A549 (cell line): ENCODE results near the gene CIRBP. TPM values are rescaled to one million over a fixed set of nuclear protein-coding genes. Genes with fewer than 3 reads are reported as not detected.
A peak's percentile ranks its signal among the peaks of the same experiment; 100 is the strongest.

Experiments used
- ATAC-seq, 2 experiments: fragments of 200-7000 bp in 1 of 2; fragments of >200 bp in 1 of 2; cut with Nextera tagmentation in 1 of 2; cut with Tn5 transposase in 1 of 2; 3 replicates each; pipeline versions ENCODE4 v1.8.0 to v1.9.1; 2018 to 2020; ENCODE audit warnings: mild to moderate bottlenecking in 1 of 2, moderate library complexity in 1 of 2
- CTCF ChIA-PET: fragments of 300-600 bp; sonication (Branson Sonifier 250); formaldehyde crosslinking; extraction: SDS; loops from one replicate; lab custom pipeline; 2021; ENCODE audit warnings: antibody characterized with exemption, inconsistent platforms; lab: Yijun Ruan, JAX
- POLR2A ChIA-PET: fragments of 350-600 bp; formaldehyde crosslinking; extraction: SDS; loops from one replicate; lab custom pipeline; 2021; ENCODE audit warnings: antibody characterized with exemption, inconsistent platforms; lab: Yijun Ruan, JAX
- DNase-seq, 2 experiments: peaks; one replicate each; pipeline versions ENCODE4 v3.0.0 to v3.0.0-alpha.2; 2011 to 2016; ENCODE audit warnings: low read depth in 1 of 2, low spot score in 1 of 2
- FAIRE-seq: peaks from 2 replicates; lab custom pipeline; 2011; peaks lifted over from hg19 to GRCh38; lab: Jason Lieb, UNC
- H3K27ac ChIP-seq, 2 experiments: fragments of >200 bp; sonication (Bioruptor Twin); formaldehyde crosslinking; 3 replicates each; pipeline ENCODE4 v1.5.1; 2016 to 2017
- H3K4me1 ChIP-seq: fragments of >200 bp; sonication (Bioruptor Twin); formaldehyde crosslinking; 3 replicates; pipeline ENCODE4 v1.6.1; 2016
- H3K4me2 ChIP-seq: fragments of >200 bp; sonication (Bioruptor Twin); formaldehyde crosslinking; 3 replicates; pipeline ENCODE4 v1.6.1; 2016
- H3K4me3 ChIP-seq: fragments of >200 bp; sonication (Bioruptor Twin); formaldehyde crosslinking; 3 replicates; pipeline ENCODE4 v1.5.1; 2016
- H3K9me3 ChIP-seq: fragments of >200 bp; sonication (Bioruptor Twin); formaldehyde crosslinking; 3 replicates; pipeline ENCODE4 v1.6.1; 2016
- ATOH8 ChIP-seq: fragments of 250-450 bp; sonication (Bioruptor Pico); IDR thresholded peaks from 2 replicates; pipeline ENCODE4 v1.5.0; 2020; ENCODE audit warnings: low read depth, mild to moderate bottlenecking, moderate library complexity
- BHLHE40 ChIP-seq: IDR thresholded peaks from 2 replicates; pipeline ENCODE4 v1.6.1; 2012; ENCODE audit warnings: low read depth, low read length, inconsistent platforms
- CBX2 ChIP-seq: fragments of 200-600 bp; sonication (generic); IDR thresholded peaks from 2 replicates; pipeline ENCODE4 v1.6.1; 2016; ENCODE audit warnings: low read depth, mild to moderate bottlenecking, borderline replicate concordance
- CHD2 ChIP-seq: fragments of 150-350 bp; IDR thresholded peaks from 2 replicates; pipeline ENCODE4 v1.6.1; 2014; ENCODE audit warnings: low read length; ENCODE audit not compliant: partially characterized antibody
- EHF ChIP-seq: fragments of 250-450 bp; sonication (Bioruptor Pico); IDR thresholded peaks from 2 replicates; pipeline ENCODE4 v1.5.0; 2020; ENCODE audit warnings: mild to moderate bottlenecking
- EHMT2 ChIP-seq: fragments of 200-600 bp; sonication (generic); IDR thresholded peaks from 2 replicates; pipeline ENCODE4 v1.6.1; 2016; ENCODE audit warnings: antibody characterized with exemption, low read depth, mild to moderate bottlenecking, moderate library complexity
- ELK1 ChIP-seq: fragments of 150-350 bp; IDR thresholded peaks from 2 replicates; pipeline ENCODE4 v1.6.1; 2014; ENCODE audit warnings: low read depth, mild to moderate bottlenecking, low read length
- ESRRA ChIP-seq: fragments of 150-350 bp; IDR thresholded peaks from 2 replicates; pipeline ENCODE4 v1.6.1; 2014; ENCODE audit warnings: mild to moderate bottlenecking, low read length, borderline replicate concordance
- FOXS1 ChIP-seq: fragments of 250-450 bp; sonication (Bioruptor Pico); IDR thresholded peaks from 2 replicates; pipeline ENCODE4 v1.5.0; 2020; ENCODE audit warnings: mild to moderate bottlenecking, moderate library complexity
- GATA3 ChIP-seq: IDR thresholded peaks from 2 replicates; pipeline ENCODE4 v1.6.1; 2012; ENCODE audit warnings: borderline replicate concordance
- HMGXB4 ChIP-seq: fragments of 250-450 bp; sonication (Bioruptor Pico); IDR thresholded peaks from 2 replicates; pipeline ENCODE4 v1.5.0; 2021; ENCODE audit warnings: mild to moderate bottlenecking, moderate library complexity, borderline replicate concordance
- HOXB13 ChIP-seq: fragments of 250-450 bp; sonication (Bioruptor Pico); IDR thresholded peaks from 2 replicates; pipeline ENCODE4 v1.5.0; 2020; ENCODE audit warnings: low read depth, mild to moderate bottlenecking, moderate library complexity
- HOXB5 ChIP-seq: fragments of 250-450 bp; sonication (Bioruptor Pico); IDR thresholded peaks from 2 replicates; pipeline ENCODE4 v1.5.0; 2020; ENCODE audit warnings: mild to moderate bottlenecking, moderate library complexity
- KDM5A ChIP-seq: fragments of 200-600 bp; sonication (generic); IDR thresholded peaks from 2 replicates; pipeline ENCODE4 v1.6.1; 2016; ENCODE audit warnings: antibody characterized with exemption, mild to moderate bottlenecking
- MAFK ChIP-seq: fragments of 450-650 bp; IDR thresholded peaks from 2 replicates; pipeline ENCODE4 v1.6.1; 2014; ENCODE audit not compliant: partially characterized antibody
- NFE2L2 ChIP-seq: fragments of 150-350 bp; conservative IDR thresholded peaks from 2 replicates; pipeline ENCODE4 v1.6.1; 2014; ENCODE audit warnings: low read length
- NPAS2 ChIP-seq: fragments of 250-450 bp; sonication (Bioruptor Pico); IDR thresholded peaks from 2 replicates; pipeline ENCODE4 v1.8.0; 2022; ENCODE audit warnings: mild to moderate bottlenecking, moderate library complexity, borderline replicate concordance
- PHF8 ChIP-seq: fragments of 200-600 bp; sonication (generic); IDR thresholded peaks from 2 replicates; pipeline ENCODE4 v1.6.1; 2016; ENCODE audit warnings: low read depth, mild to moderate bottlenecking, antibody characterized with exemption, moderate library complexity, borderline replicate concordance
- POLR2AphosphoS2 ChIP-seq: conservative IDR thresholded peaks from 2 replicates; pipeline ENCODE4 v1.6.1; 2012; ENCODE audit warnings: low read length, improper control_type of control experiment, inconsistent platforms
- RARB ChIP-seq: fragments of 250-450 bp; sonication (Bioruptor Pico); IDR thresholded peaks from 2 replicates; pipeline ENCODE4 v1.8.0; 2021; ENCODE audit warnings: mild to moderate bottlenecking, moderate library complexity
- RCOR1 ChIP-seq: fragments of 150-350 bp; IDR thresholded peaks from 2 replicates; pipeline ENCODE4 v1.6.1; 2014; ENCODE audit warnings: antibody characterized with exemption, low read length, low read depth
- RFX5 ChIP-seq: fragments of 450-650 bp; IDR thresholded peaks from 2 replicates; pipeline ENCODE4 v1.7.1; 2014; ENCODE audit warnings: antibody characterized with exemption, mild to moderate bottlenecking, moderate library complexity
- SMC3 ChIP-seq: fragments of >200 bp; sonication (Bioruptor Twin); formaldehyde crosslinking; IDR thresholded peaks from 3 replicates; pipeline ENCODE4 v1.6.1; 2018; ENCODE audit warnings: inconsistent platforms
- TFCP2L1 ChIP-seq: fragments of 250-450 bp; sonication (Bioruptor Pico); IDR thresholded peaks from 2 replicates; pipeline ENCODE4 v1.5.0; 2021; ENCODE audit warnings: mild to moderate bottlenecking
- USF2 ChIP-seq: fragments of 450-650 bp; IDR thresholded peaks from 2 replicates; pipeline ENCODE4 v1.6.1; 2014; ENCODE audit warnings: antibody characterized with exemption
- ZC3H11A ChIP-seq: fragments of 450-650 bp; IDR thresholded peaks from 2 replicates; pipeline ENCODE4 v1.6.1; 2014; ENCODE audit warnings: antibody characterized with exemption, mild to moderate bottlenecking
- ZFP36 ChIP-seq: fragments of 450-650 bp; IDR thresholded peaks from 2 replicates; pipeline ENCODE4 v1.6.1; 2014; ENCODE audit warnings: borderline replicate concordance; ENCODE audit not compliant: partially characterized antibody
- ZNF302 ChIP-seq: fragments of 250-450 bp; sonication (Bioruptor Pico); IDR thresholded peaks from 2 replicates; pipeline ENCODE4 v1.9.0; 2021; ENCODE audit warnings: inconsistent platforms, mild to moderate bottlenecking, moderate library complexity
- ZSCAN20 ChIP-seq: fragments of 250-450 bp; sonication (Bioruptor Pico); IDR thresholded peaks from 2 replicates; pipeline ENCODE4 v1.8.0; 2022; ENCODE audit warnings: mild to moderate bottlenecking, moderate library complexity
- WGBS: methylation state at CpG from one replicate; pipeline ENCODE4 v1.1.6; 2017; ENCODE audit errors: missing lambda C conversion rate; 5-methylcytosine and 5-hydroxymethylcytosine counted together
- polyA plus RNA-seq, 4 experiments: library from polyadenylated mRNA; depleted of rRNA in 3 of 4; stranded (reverse); fragments of >200 nt; fragmentation: RNase III in 1 of 4; extraction: RNeasy Plus Mini Kit Qiagen cat#74134 plus additional on column Dnase treatment in 1 of 4; gene quantifications; 2 replicates in 3 of 4; 3 replicates in 1 of 4; pipeline ENCODE4 v1.2.3, GENCODE V29; 2011 to 2017

Gene CIRBP
- polyA plus RNA-seq, 2 of the 4 experiments (the other 2 are of a cell fraction): 151 to 178 TPM

GRCh38 chr19:1290703-1291651 lies 21.8 kb downstream of the CIRBP start:
- FAIRE-seq (no peak), ATAC-seq (no peak), DNase-seq (no peak)
- ChIA-PET CTCF (interaction anchor here (0.6 to 2.1 kb wide), 3 partner anchors 11 to 155 kb away, joined by 3 to 12 read pairs (median 5); no protein-coding TSS in a partner anchor), POLR2A (interaction anchor here (1.2 kb wide), 1 partner anchor 16 kb away, joined by 4 read pairs; the partner anchor contains the start of gene FAM174C)
- TF ChIP-seq SMC3 (no peak), HMGXB4 (CRISPR knock-in tag) (no peak), FOXS1 (no peak), ESRRA (no peak), CBX2 (no peak), ZSCAN20 (CRISPR knock-in tag) (no peak), HOXB5 (CRISPR knock-in tag) (no peak), RARB (CRISPR knock-in tag) (no peak), NFE2L2 (no peak), ZNF302 (CRISPR knock-in tag) (no peak), EHF (CRISPR knock-in tag) (no peak), GATA3 (no peak), PHF8 (no peak), EHMT2 (no peak), BHLHE40 (no peak)
- peak overlapping the region; percentile 47; the same call in 2 of the 3 replicates for H3K4me2 ChIP-seq
- H3K4me3 ChIP-seq: no peak overlapping the region
- peak overlapping the region in 1 of 2 experiments; percentile 46; a peak in 3 of 6 replicates for H3K27ac ChIP-seq
- 53% methylated on average over 19 of the region's 40 CpGs for WGBS
- H3K4me1 ChIP-seq: peaks cover 23% of the 10 kb centered on the region
- H3K9me3 ChIP-seq: no peaks in the 10 kb centered on the region

- CTCF ChIA-PET: interaction anchor here (2.1 kb wide), 1 partner anchor 12 kb away, joined by 12 read pairs; no protein-coding TSS in a partner anchor
- ATAC-seq: no peak
- 45% methylated on average over 24 of the region's 25 CpGs for WGBS
- POLR2A ChIA-PET: interaction anchor here (1.2 kb wide), 1 partner anchor 17 kb away, joined by 4 read pairs; the partner anchor contains the start of gene FAM174C
- no peak for FAIRE-seq
- no peak overlapping the region for H3K4me3 ChIP-seq
- DNase-seq: no peak
- no peaks in the 10 kb centered on the region for H3K9me3 ChIP-seq
- H3K4me1 ChIP-seq: peaks cover 23% of the 10 kb centered on the region
- TF ChIP-seq RFX5 (no peak), NPAS2 (CRISPR knock-in tag) (no peak), EHF (CRISPR knock-in tag) (no peak), ATOH8 (CRISPR knock-in tag) (no peak), KDM5A (no peak), ZFP36 (no peak), MAFK (no peak), CHD2 (no peak), HOXB13 (CRISPR knock-in tag) (no peak), USF2 (no peak), ELK1 (no peak), RCOR1 (no peak), POLR2AphosphoS2 (no peak), ZC3H11A (no peak), SMC3 (no peak), TFCP2L1 (CRISPR knock-in tag) (no peak)
- peak overlapping the region; percentile 47; the same call in 2 of the 3 replicates for H3K4me2 ChIP-seq
- H3K27ac ChIP-seq: peak overlapping the region in 1 of 2 experiments; percentile 46; a peak in 3 of 6 replicates
Observed at GRCh38 chr19:1291761-1292418, 22.8 kb downstream of the CIRBP start.
